IMR-90 (cell line): ENCODE results near the gene NPBWR2. TPM values are rescaled to one million over a fixed set of nuclear protein-coding genes. Genes with fewer than 3 reads are reported as not detected.

Source experiments
- ATAC-seq: fragments of 200-7000 bp; cut with Tn5 transposase; 2 replicates; pipeline ENCODE4 v1.9.1; 2020; ENCODE audit warnings: low read depth, mild to moderate bottlenecking, moderate library complexity
- BruUV-seq: library from RNA; stranded (reverse); fragments of 400-500 nt; replicated peaks from 2 replicates; lab custom pipeline; 2021; lab: Mats Ljungman, UMichigan
- CTCF ChIA-PET: fragments of 300-600 bp; formaldehyde crosslinking; extraction: SDS; loops from one replicate; lab custom pipeline; 2021; ENCODE audit warnings: antibody characterized with exemption; lab: Yijun Ruan, JAX
- POLR2A ChIA-PET: fragments of 300-600 bp; sonication (Branson Sonifier 250); formaldehyde crosslinking; loops from one replicate; lab custom pipeline; 2022; ENCODE audit warnings: antibody characterized with exemption; ENCODE audit not compliant: unreplicated experiment; lab: Charles Lee
- DNase-seq: peaks from one replicate; pipeline ENCODE4 v3.0.0; 2013
- H2AFZ ChIP-seq: replicated peaks from 2 replicates; pipeline ENCODE3; 2013; ENCODE audit warnings: low read length, mild to moderate bottlenecking; ENCODE audit not compliant: poor library complexity
- H2AK5ac ChIP-seq: 2 replicates; pipeline ENCODE4 v1.6.1; 2013; ENCODE audit warnings: low read depth, low read length, inconsistent platforms
- H2AK9ac ChIP-seq: replicated peaks from 2 replicates; pipeline ENCODE3; 2013; ENCODE audit warnings: mild to moderate bottlenecking, low read depth, low read length, moderate library complexity; ENCODE audit not compliant: poor library complexity
- H2BK120ac ChIP-seq: 2 replicates; pipeline ENCODE4 v1.6.1; 2013; ENCODE audit warnings: low read depth, low read length, inconsistent platforms
- H2BK15ac ChIP-seq: 3 replicates; pipeline ENCODE4 v1.6.1; 2013; ENCODE audit warnings: low read depth, low read length, inconsistent platforms
- H2BK20ac ChIP-seq: 2 replicates; pipeline ENCODE4 v1.6.1; 2013; ENCODE audit warnings: low read depth, mild to moderate bottlenecking, inconsistent platforms, low read length, moderate library complexity
- H2BK5ac ChIP-seq: 2 replicates; pipeline ENCODE4 v1.6.1; 2013; ENCODE audit warnings: mild to moderate bottlenecking, low read depth, low read length, inconsistent platforms; ENCODE audit not compliant: poor library complexity, severe bottlenecking
- H3K14ac ChIP-seq: replicated peaks from 2 replicates; pipeline ENCODE4 v1.6.1; 2013; ENCODE audit warnings: low read depth, low read length, inconsistent platforms
- H3K18ac ChIP-seq: 2 replicates; pipeline ENCODE4 v1.6.1; 2013; ENCODE audit warnings: low read depth, low read length, control low read depth
- H3K23ac ChIP-seq: 2 replicates; pipeline ENCODE4 v1.6.1; 2013; ENCODE audit warnings: low read depth, low read length, inconsistent platforms
- H3K27ac ChIP-seq: 2 replicates; pipeline ENCODE4 v1.5.1; 2013; ENCODE audit warnings: mild to moderate bottlenecking, control low read depth, low read length; ENCODE audit not compliant: insufficient read depth
- H3K27me3 ChIP-seq: 2 replicates; pipeline ENCODE4 v1.6.1; 2013; ENCODE audit warnings: low read length; ENCODE audit not compliant: control insufficient read depth, insufficient read depth
- H3K36me3 ChIP-seq: 2 replicates; pipeline ENCODE4 v1.6.1; 2013; ENCODE audit warnings: low read length, mixed read lengths; ENCODE audit not compliant: control insufficient read depth, insufficient read depth
- H3K4ac ChIP-seq: 2 replicates; pipeline ENCODE4 v1.6.1; 2013; ENCODE audit warnings: low read depth, low read length, inconsistent platforms
- H3K4me1 ChIP-seq: 2 replicates; pipeline ENCODE4 v1.6.1; 2013; ENCODE audit warnings: low read length, mixed read lengths; ENCODE audit not compliant: control insufficient read depth, insufficient read depth
- H3K4me2 ChIP-seq: 2 replicates; pipeline ENCODE4 v1.6.1; 2013; ENCODE audit warnings: low read depth, mild to moderate bottlenecking, control low read depth, low read length, moderate library complexity
- H3K4me3 ChIP-seq: 2 replicates; pipeline ENCODE4 v1.5.1; 2013; ENCODE audit warnings: low read depth, mild to moderate bottlenecking, control low read depth, low read length, moderate library complexity; ENCODE audit not compliant: insufficient read depth
- H3K56ac ChIP-seq: 2 replicates; pipeline ENCODE4 v1.6.1; 2013; ENCODE audit warnings: low read length, inconsistent platforms; ENCODE audit not compliant: insufficient read depth; ENCODE audit errors: extremely low read depth
- H3K79me1 ChIP-seq, 2 experiments: 2 replicates each; pipeline ENCODE4 v1.6.1; 2013; ENCODE audit warnings: low read length in 2 of 2, inconsistent platforms in 1 of 2, low read depth in 1 of 2
- H3K9ac ChIP-seq: 2 replicates; pipeline ENCODE4 v1.6.1; 2013; ENCODE audit warnings: low read depth, low read length, control low read depth
- H3K9me1 ChIP-seq: 2 replicates; pipeline ENCODE4 v1.6.1; 2013; ENCODE audit warnings: low read length, inconsistent platforms; ENCODE audit not compliant: insufficient read depth
- H3K9me3 ChIP-seq: 2 replicates; pipeline ENCODE4 v1.6.1; 2013; ENCODE audit warnings: low read length; ENCODE audit not compliant: control insufficient read depth, insufficient read depth
- H4K20me1 ChIP-seq: 2 replicates; pipeline ENCODE4 v1.6.1; 2013; ENCODE audit warnings: low read length, inconsistent platforms; ENCODE audit not compliant: insufficient read depth
- H4K5ac ChIP-seq: 2 replicates; pipeline ENCODE4 v1.6.1; 2013; ENCODE audit warnings: mild to moderate bottlenecking, low read depth, low read length, control low read depth
- H4K8ac ChIP-seq, 2 experiments: 2 replicates each; pipeline ENCODE4 v1.6.1; 2013; ENCODE audit warnings: low read depth in 2 of 2, low read length in 2 of 2, control low read depth in 1 of 2, inconsistent platforms in 1 of 2
- H4K91ac ChIP-seq: 2 replicates; pipeline ENCODE4 v1.6.1; 2013; ENCODE audit warnings: low read depth, low read length, inconsistent platforms; ENCODE audit not compliant: insufficient read depth
- CTCF ChIP-seq: conservative IDR thresholded peaks from 2 replicates; pipeline ENCODE4 v1.5.1; 2012; ENCODE audit warnings: mild to moderate bottlenecking, low read depth, low read length, improper control_type of control experiment
- ELK1 ChIP-seq: fragments of 150-350 bp; IDR thresholded peaks from 2 replicates; pipeline ENCODE4 v1.6.1; 2016; ENCODE audit warnings: low read depth, mild to moderate bottlenecking, low read length, moderate library complexity, borderline replicate concordance
- RAD21 ChIP-seq: IDR thresholded peaks from 2 replicates; pipeline ENCODE4 v1.6.1; 2012; ENCODE audit warnings: low read length, improper control_type of control experiment
- SMC3 ChIP-seq: fragments of 150-350 bp; IDR thresholded peaks from 2 replicates; pipeline ENCODE4 v1.6.1; 2016; ENCODE audit warnings: low read depth, mild to moderate bottlenecking, antibody characterized with exemption, low read length, moderate library complexity
- USF2 ChIP-seq: fragments of 150-350 bp; IDR thresholded peaks from 2 replicates; pipeline ENCODE4 v1.6.1; 2017; ENCODE audit warnings: mild to moderate bottlenecking, antibody characterized with exemption, low read length, low read depth
- WGBS, 2 experiments: methylation state at CpG; one replicate each; pipeline versions ENCODE4 v1.1.5 to v1.1.7; 2013; ENCODE audit warnings: missing lambda C conversion rate in 2 of 2; ENCODE audit not compliant: insufficient read length in 1 of 2; ENCODE audit errors: extremely low coverage in 2 of 2; 5-methylcytosine and 5-hydroxymethylcytosine counted together
- dilution Hi-C: fragments of 300-500 bp; cut with HindIII; formaldehyde crosslinking; loops from one replicate; pipeline ENCODE4 v1.14.3; 2018; ENCODE audit warnings: low sequenced_read_pairs; ENCODE audit not compliant: unreplicated experiment
- in situ Hi-C: fragments of 300-500 bp; cut with MboI; formaldehyde crosslinking; loops from 3 replicates; pipeline ENCODE4 v1.14.3; 2019; ENCODE audit warnings: low sequenced_read_pairs, inconsistent platforms, mixed read lengths
- intact Hi-C: fragments of 100-400 bp; cut with micrococcal nuclease; formaldehyde crosslinking; loops from 2 replicates; pipeline ENCODE4 v1.10.0; 2022
- polyA plus RNA-seq, 3 experiments: library from polyadenylated mRNA; depleted of rRNA; stranded (reverse); fragments of >200 nt; gene quantifications; 2 replicates each; pipeline ENCODE4 v1.2.3, GENCODE V29; 2012; ENCODE audit warnings: low replicate concordance in 1 of 3
- total RNA-seq: library from RNA; depleted of rRNA; stranded (reverse); fragments of >200 nt; gene quantifications from 2 replicates; pipeline ENCODE4 v1.2.3, GENCODE V29; 2012

The NPBWR2 gene
- total and polyA plus RNA-seq, 2 of the 4 experiments (the other 2 are of a cell fraction): not detected

- Histone ChIP-seq H3K18ac (no peak overlapping the region), H3K4ac (no peak overlapping the region), H3K27ac (no peak overlapping the region), H2BK15ac (no peak overlapping the region), H2AK5ac (no peak overlapping the region), H3K4me2 (no peak overlapping the region), H3K9ac (no peak overlapping the region), H2AFZ (peak overlapping the region; percentile 43), H3K23ac (no peak overlapping the region), H4K8ac (no peak overlapping the region), H3K36me3 (peaks cover 20% of the 10 kb centered on the region; the same call in 1 of the 2 replicates), H3K27me3 (no peaks in the 10 kb centered on the region), H3K9me3 (no peaks in the 10 kb centered on the region), H2BK20ac (no peak overlapping the region), H2BK120ac (no peak overlapping the region), H4K20me1 (peaks cover 4% of the 10 kb centered on the region; the same call in 1 of the 2 replicates), H4K91ac (no peak overlapping the region), H4K5ac (no peak overlapping the region), H3K79me1 (peaks cover 0 to 15% of the 10 kb centered on the region in 2 experiments; a peak in 1 of 4 replicates), H3K14ac (no peak overlapping the region), H2BK5ac (no peak overlapping the region), H3K9me1 (peaks cover 10% of the 10 kb centered on the region; the same call in 1 of the 2 replicates), H3K4me3 (no peak overlapping the region), H2AK9ac (peak overlapping the region; percentile 65), H3K4me1 (peaks cover 12% of the 10 kb centered on the region), H3K56ac (no peak overlapping the region)
- POLR2A ChIA-PET: no interaction called here
- intact Hi-C loops: no loop called here
- TF ChIP-seq ELK1 (no peak), SMC3 (peak; percentile 49), CTCF (peak; percentile 60), USF2 (0 out of 2 replicates have a peak, but pooled peaks have one; percentile 23), RAD21 (peak; percentile 34)
- no TSS peak for BruUV-seq
- CTCF ChIA-PET: interaction anchor here (0.6 to 1.8 kb wide), 3 partner anchors 12 to 50 kb away, joined by 3 to 6 read pairs (median 3); no protein-coding TSS in a partner anchor
- WGBS, 2 experiments: 60% methylated on average over 1 of the region's 14 CpGs; no CpG with 5 or more reads in 1 of the 2 experiments
- dilution Hi-C loops: no loop called here
- peak; percentile 51 for ATAC-seq
- no peak for DNase-seq
- in situ Hi-C loops: no loop called here
Measured at GRCh38 chr20:64069614-64070243, 37.6 kb downstream of the NPBWR2 start.
